ENCODE measurements around the gene FGF19. TPM values are rescaled to one million over a fixed set of nuclear protein-coding genes. Genes with fewer than 3 reads are reported as not detected.

FGF19 gene
- total and polyA plus RNA-seq, 9 of the 15 experiments (the other 6 are each of a cell fraction or from before 2014, with no cell fraction given), result 0.11 TPM; not detected in 8

DNA sequence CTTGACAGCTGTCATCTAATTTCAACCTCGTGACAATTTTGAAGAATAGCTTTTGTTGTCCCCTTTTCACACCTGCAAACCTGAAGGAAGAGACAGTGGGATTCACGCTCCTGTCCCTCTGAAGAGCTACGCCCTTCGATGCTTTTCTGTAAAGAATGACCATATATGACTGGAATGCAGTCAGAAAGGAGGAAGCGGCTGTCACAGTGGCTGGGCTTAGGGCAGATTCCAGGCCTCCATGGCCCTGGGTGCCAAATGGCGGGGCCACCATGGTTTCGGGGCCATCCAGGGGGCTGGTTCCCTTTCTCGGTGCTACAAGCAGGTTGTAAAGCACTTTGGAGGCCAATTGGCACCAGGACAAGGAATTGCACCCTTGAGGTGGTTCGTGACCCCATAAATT, 22.2 kb upstream of the FGF19 start:
- POLR2A ChIA-PET, result no interaction called here
- BruUV-seq (replicated peaks), result no TSS peak
- no peak for DNase-seq (ENCODE audit: extremely low read depth in 1 of 4, low spot score in 3 of 4)
- H3K27ac ChIP-seq (ENCODE audit: extremely low read depth, low read depth, low read length), result no peak overlapping the region
- in situ Hi-C loops (cut with MboI) (no loop called here), intact Hi-C loops (cut with micrococcal nuclease) (no loop called here)
- FAIRE-seq, result no peak
- no peak overlapping the region for H3K4me2 ChIP-seq (ENCODE audit: insufficient read depth, low read length)
- no peak overlapping the region for H3K9ac ChIP-seq (ENCODE audit: insufficient read depth in 1 of 2, low read depth in 2 of 2, low read length in 2 of 2)
- H3K27me3 ChIP-seq (ENCODE audit: control insufficient read depth in 2 of 2, insufficient read depth in 2 of 2, low read length in 2 of 2), result peaks cover 29 to 82% of the 10 kb centered on the region in 2 experiments; a peak in 4 of 5 replicates
- no peak for ATAC-seq
- H3K79me2 ChIP-seq (ENCODE audit: control insufficient read depth, insufficient read depth, low read length), result no peaks in the 10 kb centered on the region
- H3K36me3 ChIP-seq (ENCODE audit: control insufficient read depth, insufficient read depth, low read length), result no peaks in the 10 kb centered on the region
- no peak overlapping the region for H3K4me3 ChIP-seq
- H3K9me1 ChIP-seq (ENCODE audit: control insufficient read depth, insufficient read depth, low read length), result no peaks in the 10 kb centered on the region
- H4K20me1 ChIP-seq (replicated peaks; ENCODE audit: control insufficient read depth, insufficient read depth, low read length), result no peaks in the 10 kb centered on the region
- TF ChIP-seq, protein P1, sequence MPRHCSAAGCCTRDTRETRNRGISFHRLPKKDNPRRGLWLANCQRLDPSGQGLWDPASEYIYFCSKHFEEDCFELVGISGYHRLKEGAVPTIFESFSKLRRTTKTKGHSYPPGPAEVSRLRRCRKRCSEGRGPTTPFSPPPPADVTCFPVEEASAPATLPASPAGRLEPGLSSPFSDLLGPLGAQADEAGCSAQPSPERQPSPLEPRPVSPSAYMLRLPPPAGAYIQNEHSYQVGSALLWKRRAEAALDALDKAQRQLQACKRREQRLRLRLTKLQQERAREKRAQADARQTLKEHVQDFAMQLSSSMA (CRISPR knock-in tag; IDR thresholded peaks at IDR 0.05), result no peak
- no peak for TF ChIP-seq HNRNPH1 (optimal IDR thresholded peaks at IDR 0.05; ENCODE audit: low read depth, low read length)
- TF ChIP-seq, protein P2, sequence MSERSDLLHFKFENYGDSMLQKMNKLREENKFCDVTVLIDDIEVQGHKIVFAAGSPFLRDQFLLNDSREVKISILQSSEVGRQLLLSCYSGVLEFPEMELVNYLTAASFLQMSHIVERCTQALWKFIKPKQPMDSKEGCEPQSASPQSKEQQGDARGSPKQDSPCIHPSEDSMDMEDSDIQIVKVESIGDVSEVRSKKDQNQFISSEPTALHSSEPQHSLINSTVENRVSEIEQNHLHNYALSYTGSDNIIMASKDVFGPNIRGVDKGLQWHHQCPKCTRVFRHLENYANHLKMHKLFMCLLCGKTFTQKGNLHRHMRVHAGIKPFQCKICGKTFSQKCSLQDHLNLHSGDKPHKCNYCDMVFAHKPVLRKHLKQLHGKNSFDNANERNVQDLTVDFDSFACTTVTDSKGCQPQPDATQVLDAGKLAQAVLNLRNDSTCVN (CRISPR knock-in tag; IDR thresholded peaks at IDR 0.05), result no peak
- TF ChIP-seq ZFP30 (CRISPR knock-in tag; IDR thresholded peaks at IDR 0.05; ENCODE audit: borderline replicate concordance), result no peak
- TF ChIP-seq CCNT2 (IDR thresholded peaks at IDR 0.05; ENCODE audit: borderline replicate concordance, extremely low read depth, insufficient read length, low read depth, low read length), result no peak
- TF ChIP-seq HOXB6 (CRISPR knock-in tag; IDR thresholded peaks at IDR 0.05; ENCODE audit: borderline replicate concordance), result no peak
- TF ChIP-seq, protein P3, sequence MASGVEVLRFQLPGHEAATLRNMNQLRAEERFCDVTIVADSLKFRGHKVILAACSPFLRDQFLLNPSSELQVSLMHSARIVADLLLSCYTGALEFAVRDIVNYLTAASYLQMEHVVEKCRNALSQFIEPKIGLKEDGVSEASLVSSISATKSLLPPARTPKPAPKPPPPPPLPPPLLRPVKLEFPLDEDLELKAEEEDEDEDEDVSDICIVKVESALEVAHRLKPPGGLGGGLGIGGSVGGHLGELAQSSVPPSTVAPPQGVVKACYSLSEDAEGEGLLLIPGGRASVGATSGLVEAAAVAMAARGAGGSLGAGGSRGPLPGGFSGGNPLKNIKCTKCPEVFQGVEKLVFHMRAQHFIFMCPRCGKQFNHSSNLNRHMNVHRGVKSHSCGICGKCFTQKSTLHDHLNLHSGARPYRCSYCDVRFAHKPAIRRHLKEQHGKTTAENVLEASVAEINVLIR (CRISPR knock-in tag; IDR thresholded peaks at IDR 0.05), result no peak
- TF ChIP-seq ELF4 (CRISPR knock-in tag; IDR thresholded peaks at IDR 0.05), result no peak
- TF ChIP-seq SMARCA4 (IDR thresholded peaks at IDR 0.05), result no peak
- no peak for TF ChIP-seq GABPA (tag; conservative IDR thresholded peaks at IDR 0.05; ENCODE audit: low read depth)
- no peak for TF ChIP-seq IFI16 (CRISPR knock-in tag; IDR thresholded peaks at IDR 0.05)
- TF ChIP-seq, protein P4, sequence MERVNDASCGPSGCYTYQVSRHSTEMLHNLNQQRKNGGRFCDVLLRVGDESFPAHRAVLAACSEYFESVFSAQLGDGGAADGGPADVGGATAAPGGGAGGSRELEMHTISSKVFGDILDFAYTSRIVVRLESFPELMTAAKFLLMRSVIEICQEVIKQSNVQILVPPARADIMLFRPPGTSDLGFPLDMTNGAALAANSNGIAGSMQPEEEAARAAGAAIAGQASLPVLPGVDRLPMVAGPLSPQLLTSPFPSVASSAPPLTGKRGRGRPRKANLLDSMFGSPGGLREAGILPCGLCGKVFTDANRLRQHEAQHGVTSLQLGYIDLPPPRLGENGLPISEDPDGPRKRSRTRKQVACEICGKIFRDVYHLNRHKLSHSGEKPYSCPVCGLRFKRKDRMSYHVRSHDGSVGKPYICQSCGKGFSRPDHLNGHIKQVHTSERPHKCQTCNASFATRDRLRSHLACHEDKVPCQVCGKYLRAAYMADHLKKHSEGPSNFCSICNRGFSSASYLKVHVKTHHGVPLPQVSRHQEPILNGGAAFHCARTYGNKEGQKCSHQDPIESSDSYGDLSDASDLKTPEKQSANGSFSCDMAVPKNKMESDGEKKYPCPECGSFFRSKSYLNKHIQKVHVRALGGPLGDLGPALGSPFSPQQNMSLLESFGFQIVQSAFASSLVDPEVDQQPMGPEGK (CRISPR knock-in tag; IDR thresholded peaks at IDR 0.05; ENCODE audit: borderline replicate concordance), result no peak
- no peak overlapping the region for H2AFZ ChIP-seq (ENCODE audit: low read depth, low read length)
- CTCF ChIA-PET (ENCODE audit: low intra/inter-chr PET ratio), result no interaction called here
- no peaks in the 10 kb centered on the region for H3K9me3 ChIP-seq (replicated peaks; ENCODE audit: control insufficient read depth, insufficient read depth, low read depth, low read length)
- WGBS (ENCODE audit: insufficient coverage, low coverage, missing lambda C conversion rate), result 3% methylated on average over 8 of the region's 9 CpGs
- no peaks in the 10 kb centered on the region for H3K4me1 ChIP-seq (replicated peaks in 1 of 2; ENCODE audit: control insufficient read depth in 2 of 2, insufficient read depth in 2 of 2, low read length in 2 of 2)
